Left hindlimb (tissue), 1 donor: ENCODE data around the gene SRRM4.
A peak's percentile ranks its signal among the peaks of the same experiment; 100 is the strongest.

Source experiments
- DNase-seq: peaks from one replicate; pipeline ENCODE4 v3.0.0-alpha.2; 2018

The SRRM4 gene

GRCh38 chr12:119128527-119128926 is 147.2 kb downstream of the SRRM4 start:
- DNase-seq, result no peak

- no peak for DNase-seq
Observed at GRCh38 chr12:119129827-119130434, 148.6 kb downstream of the SRRM4 start.

- no peak for DNase-seq
Observed at GRCh38 chr12:119130523-119130922, 149.2 kb downstream of the SRRM4 start.

GRCh38 chr12:119134284-119135072 is 153.1 kb downstream of the SRRM4 start:
- DNase-seq, result no peak

GRCh38 chr12:119136811-119137410 is 155.6 kb downstream of the SRRM4 start:
- DNase-seq, result no peak

GRCh38 chr12:119139448-119139847 is 158.1 kb downstream of the SRRM4 start:
- DNase-seq, result no peak

- DNase-seq, result no peak
Observed at GRCh38 chr12:119145367-119145766, 164.0 kb downstream of the SRRM4 start.

GRCh38 chr12:119147847-119148448 is 166.6 kb downstream of the SRRM4 start:
- DNase-seq, result no peak

- DNase-seq, result no peak
Observed at GRCh38 chr12:119149270-119149669, 167.9 kb downstream of the SRRM4 start.

- DNase-seq, result no peak
Observed at GRCh38 chr12:119151445-119152026, 170.2 kb downstream of the SRRM4 start.

GRCh38 chr12:119153477-119154434 is 172.4 kb downstream of the SRRM4 start:
- DNase-seq, result no peak

GRCh38 chr12:119154435-119154818 is 173.1 kb downstream of the SRRM4 start:
- no peak for DNase-seq

- DNase-seq, result no peak
Observed at GRCh38 chr12:119156401-119157044, 175.2 kb downstream of the SRRM4 start.

- DNase-seq, result peak; percentile 54
Observed at GRCh38 chr12:119157528-119157927, 176.2 kb downstream of the SRRM4 start.

GRCh38 chr12:119157978-119158377 is 176.6 kb downstream of the SRRM4 start:
- DNase-seq, result no peak

GRCh38 chr12:119158402-119158801 is 177.1 kb downstream of the SRRM4 start:
- DNase-seq, result no peak

GRCh38 chr12:119159844-119160243 is 178.5 kb downstream of the SRRM4 start:
- DNase-seq, result no peak

- DNase-seq, result no peak
Observed at GRCh38 chr12:119167902-119168301, 186.6 kb downstream of the SRRM4 start.

GRCh38 chr12:119168721-119169120 is 187.4 kb downstream of the SRRM4 start:
- DNase-seq, result no peak

GRCh38 chr12:119169150-119169549 is 187.8 kb downstream of the SRRM4 start:
- DNase-seq, result no peak

- DNase-seq, result no peak
Observed at GRCh38 chr12:119171291-119171690, 189.9 kb downstream of the SRRM4 start.
